PC-9 (cell line): ENCODE data around the gene SLAMF8.

Source experiments
- CTCF ChIP-seq: fragments of 200-600 bp; sonication (generic); conservative IDR thresholded peaks from 2 replicates; pipeline ENCODE4 v1.6.1; 2017; ENCODE audit warnings: mixed run types, antibody characterized with exemption, mild to moderate bottlenecking, moderate library complexity
- EZH2 ChIP-seq: fragments of 200-600 bp; sonication (generic); IDR thresholded peaks from 2 replicates; pipeline ENCODE4 v1.8.0; 2017; ENCODE audit warnings: antibody characterized with exemption, low read depth

GRCh38 chr1:159821171-159821867, 5.4 kb upstream of the SLAMF8 start:
- TF ChIP-seq CTCF (no peak), EZH2 (no peak)
